ENCODE results near the gene TDRD6. TPM values are rescaled to one million over a fixed set of nuclear protein-coding genes. Genes with fewer than 3 reads are reported as not detected.

TDRD6 gene
- total RNA-seq, 1 experiment from 2014 or later: 0.02 TPM

- Histone ChIP-seq H3K4ac (ENCODE audit: low read depth, low read length) (no peak overlapping the region), H2AK5ac (ENCODE audit: insufficient read length, low read length) (no peak overlapping the region), H3K79me1 (ENCODE audit: insufficient read depth, low read depth, low read length, poor library complexity, severe bottlenecking) (no peaks in the 10 kb centered on the region), H4K8ac (replicated peaks; ENCODE audit: insufficient read length, low read depth, low read length) (no peak overlapping the region), H3K23me2 (ENCODE audit: insufficient read length, low read depth, low read length, poor library complexity, severe bottlenecking) (no peaks in the 10 kb centered on the region), H3K56ac (ENCODE audit: insufficient read length, low read depth, low read length) (no peak overlapping the region), H2BK120ac (ENCODE audit: low read depth, low read length, poor library complexity, severe bottlenecking) (no peak overlapping the region), H3K9ac (ENCODE audit: extremely low read depth, insufficient read length, low read length) (no peak overlapping the region), H3K79me2 (ENCODE audit: insufficient read depth, low read length) (no peaks in the 10 kb centered on the region), H2BK5ac (ENCODE audit: insufficient read length, low read length) (no peak overlapping the region), H2AFZ (ENCODE audit: low read length) (no peak overlapping the region), H3K9me3 (ENCODE audit: control insufficient read depth, low read depth, low read length) (no peaks in the 10 kb centered on the region), H3K27me3 (ENCODE audit: insufficient read depth, low read length) (no peaks in the 10 kb centered on the region), H2BK20ac (ENCODE audit: low read depth, low read length, poor library complexity, severe bottlenecking) (no peak overlapping the region), H4K5ac (ENCODE audit: insufficient read length, low read depth, low read length) (no peak overlapping the region), H3K18ac (ENCODE audit: insufficient read length, low read depth, low read length) (no peak overlapping the region), H3K27ac (ENCODE audit: insufficient read length, low read depth, low read length) (no peak overlapping the region), H4K20me1 (ENCODE audit: control insufficient read depth, insufficient read depth, insufficient read length) (no peaks in the 10 kb centered on the region), H3K14ac (ENCODE audit: insufficient read depth, low read length) (no peak overlapping the region), H4K91ac (ENCODE audit: insufficient read length, low read depth, low read length) (no peak overlapping the region), H3K4me2 (ENCODE audit: insufficient read depth, insufficient read length, low read length) (no peak overlapping the region), H3K23ac (ENCODE audit: insufficient read length, low read depth, low read length) (no peak overlapping the region), H3K4me1 (ENCODE audit: insufficient read depth, low read length) (no peaks in the 10 kb centered on the region), H3T11ph (ENCODE audit: low read length) (no peak overlapping the region), H2BK12ac (ENCODE audit: insufficient read length, low read depth, low read length) (no peak overlapping the region), H2BK15ac (ENCODE audit: low read depth, low read length) (no peak overlapping the region)
- no peak for TF ChIP-seq CTCF (conservative IDR thresholded peaks at IDR 0.05)
- H3K27me3 Mint-ChIP-seq (ENCODE audit: low read depth): peaks cover 2% of the 10 kb centered on the region; the same call in 1 of the 2 replicates
- no peak for DNase-seq
- WGBS (ENCODE audit: extremely low coverage, insufficient read length, low lambda C conversion rate): no CpG with 5 or more reads among the region's 2 CpGs
- H3K27ac Mint-ChIP-seq: no peak overlapping the region
- H3K4me1 Mint-ChIP-seq: no peaks in the 10 kb centered on the region
- H3K36me3 Mint-ChIP-seq (ENCODE audit: insufficient read depth in 1 of 3, low read depth in 3 of 3): no peaks in the 10 kb centered on the region
- H3K9me3 Mint-ChIP-seq: no peaks in the 10 kb centered on the region
- H3K4me3 Mint-ChIP-seq: no peak overlapping the region
Measured at GRCh38 chr6:46690141-46690755, 2.6 kb downstream of the TDRD6 start.
